ENCODE measurements around the gene ARHGAP25. TPM values are rescaled to one million over a fixed set of nuclear protein-coding genes. Genes with fewer than 3 reads are reported as not detected.

The ARHGAP25 gene
- total and polyA plus RNA-seq, 9 donors = 8.5 to 30.5 (median 13.0) TPM

DNA sequence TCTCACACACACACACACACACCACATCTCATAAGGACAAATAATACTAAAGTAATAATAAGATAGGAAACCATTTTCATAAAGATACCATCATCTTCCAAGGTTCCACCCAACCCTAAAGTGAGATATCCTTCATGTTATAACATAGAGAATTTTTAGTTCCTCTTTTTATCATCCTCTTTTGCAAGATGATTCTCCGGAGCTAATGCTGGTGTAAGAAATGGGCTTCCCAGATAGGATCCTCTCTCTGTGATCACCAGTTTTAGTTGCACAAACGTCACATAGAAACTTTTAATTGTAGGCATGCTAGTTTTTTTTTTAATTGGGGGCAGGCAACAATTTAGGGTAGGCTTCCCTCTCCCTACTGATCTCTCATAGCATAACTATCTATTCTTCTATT, 49.6 kb downstream of the ARHGAP25 start:
- WGBS, 3 donors = 78 to 86% (median 85%) methylated on average over 2 of the region's 2 CpGs
- intact Hi-C loops (cut with DNase I) = no loop called here
- no peak overlapping the region for H3K27ac ChIP-seq
- peaks cover 2% of the 10 kb centered on the region for H3K4me1 ChIP-seq (ENCODE audit: insufficient read depth)
- TF ChIP-seq EP300 (IDR thresholded peaks at IDR 0.05) (no peak), POLR2A (IDR thresholded peaks at IDR 0.05) (no peak)
- TF ChIP-seq, protein P1, sequence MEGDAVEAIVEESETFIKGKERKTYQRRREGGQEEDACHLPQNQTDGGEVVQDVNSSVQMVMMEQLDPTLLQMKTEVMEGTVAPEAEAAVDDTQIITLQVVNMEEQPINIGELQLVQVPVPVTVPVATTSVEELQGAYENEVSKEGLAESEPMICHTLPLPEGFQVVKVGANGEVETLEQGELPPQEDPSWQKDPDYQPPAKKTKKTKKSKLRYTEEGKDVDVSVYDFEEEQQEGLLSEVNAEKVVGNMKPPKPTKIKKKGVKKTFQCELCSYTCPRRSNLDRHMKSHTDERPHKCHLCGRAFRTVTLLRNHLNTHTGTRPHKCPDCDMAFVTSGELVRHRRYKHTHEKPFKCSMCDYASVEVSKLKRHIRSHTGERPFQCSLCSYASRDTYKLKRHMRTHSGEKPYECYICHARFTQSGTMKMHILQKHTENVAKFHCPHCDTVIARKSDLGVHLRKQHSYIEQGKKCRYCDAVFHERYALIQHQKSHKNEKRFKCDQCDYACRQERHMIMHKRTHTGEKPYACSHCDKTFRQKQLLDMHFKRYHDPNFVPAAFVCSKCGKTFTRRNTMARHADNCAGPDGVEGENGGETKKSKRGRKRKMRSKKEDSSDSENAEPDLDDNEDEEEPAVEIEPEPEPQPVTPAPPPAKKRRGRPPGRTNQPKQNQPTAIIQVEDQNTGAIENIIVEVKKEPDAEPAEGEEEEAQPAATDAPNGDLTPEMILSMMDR (IDR thresholded peaks at IDR 0.05) = no peak
- H3K27me3 ChIP-seq = no peaks in the 10 kb centered on the region
- no peak for DNase-seq
- no peaks in the 10 kb centered on the region for H3K9me3 ChIP-seq
- no peak overlapping the region for H3K4me3 ChIP-seq
- peaks cover 3% of the 10 kb centered on the region for H3K36me3 ChIP-seq

GRCh38 chr2:68784915-68785314, 50.3 kb downstream of the ARHGAP25 start:
- Histone ChIP-seq H3K27me3 (no peaks in the 10 kb centered on the region), H3K9me3 (no peaks in the 10 kb centered on the region), H3K4me1 (ENCODE audit: insufficient read depth) (no peaks in the 10 kb centered on the region), H3K4me3 (no peak overlapping the region), H3K27ac (no peak overlapping the region), H3K36me3 (peaks cover 3% of the 10 kb centered on the region)
- WGBS, 3 donors = 7 to 39% (median 14%) methylated on average over 1 of the region's 1 CpG
- TF ChIP-seq, protein P1 (IDR thresholded peaks at IDR 0.05) = no peak
- TF ChIP-seq POLR2A (IDR thresholded peaks at IDR 0.05) = no peak
- TF ChIP-seq EP300 (IDR thresholded peaks at IDR 0.05) = no peak
- intact Hi-C loops (cut with DNase I) = no loop called here
- no peak for DNase-seq

GRCh38 chr2:68787356-68787755, 52.7 kb downstream of the ARHGAP25 start:
- no peaks in the 10 kb centered on the region for H3K4me1 ChIP-seq (ENCODE audit: insufficient read depth)
- H3K27me3 ChIP-seq = no peaks in the 10 kb centered on the region
- intact Hi-C loops (cut with DNase I) = no loop called here
- H3K4me3 ChIP-seq = no peak overlapping the region
- no peak for DNase-seq
- TF ChIP-seq, protein P1 (IDR thresholded peaks at IDR 0.05) = no peak
- no peak for TF ChIP-seq POLR2A (IDR thresholded peaks at IDR 0.05)
- no peak for TF ChIP-seq EP300 (IDR thresholded peaks at IDR 0.05)
- H3K36me3 ChIP-seq = peaks cover 3% of the 10 kb centered on the region
- no peak overlapping the region for H3K27ac ChIP-seq
- 87 to 92% (median 92%) methylated on average over 4 of the region's 4 CpGs for WGBS, 3 donors
- H3K9me3 ChIP-seq = no peaks in the 10 kb centered on the region

GRCh38 chr2:68789603-68790002, 55.0 kb downstream of the ARHGAP25 start:
- Histone ChIP-seq H3K36me3 (peaks cover 3% of the 10 kb centered on the region), H3K4me1 (ENCODE audit: insufficient read depth) (no peaks in the 10 kb centered on the region), H3K9me3 (no peaks in the 10 kb centered on the region), H3K4me3 (no peak overlapping the region), H3K27me3 (no peaks in the 10 kb centered on the region), H3K27ac (no peak overlapping the region)
- DNase-seq = no peak
- TF ChIP-seq POLR2A (IDR thresholded peaks at IDR 0.05) = no peak
- TF ChIP-seq, protein P1 (IDR thresholded peaks at IDR 0.05) = no peak
- TF ChIP-seq EP300 (IDR thresholded peaks at IDR 0.05) = no peak
- 80 to 97% (median 95%) methylated on average over 7 of the region's 7 CpGs for WGBS, 3 donors
- intact Hi-C loops (cut with DNase I) = no loop called here
